Measurements from ENCODE around the gene PKNOX2. TPM values are rescaled to one million over a fixed set of nuclear protein-coding genes. Genes with fewer than 3 reads are reported as not detected.

The PKNOX2 gene
- total RNA-seq, 1 donor, result under 0.01 TPM

DNA sequence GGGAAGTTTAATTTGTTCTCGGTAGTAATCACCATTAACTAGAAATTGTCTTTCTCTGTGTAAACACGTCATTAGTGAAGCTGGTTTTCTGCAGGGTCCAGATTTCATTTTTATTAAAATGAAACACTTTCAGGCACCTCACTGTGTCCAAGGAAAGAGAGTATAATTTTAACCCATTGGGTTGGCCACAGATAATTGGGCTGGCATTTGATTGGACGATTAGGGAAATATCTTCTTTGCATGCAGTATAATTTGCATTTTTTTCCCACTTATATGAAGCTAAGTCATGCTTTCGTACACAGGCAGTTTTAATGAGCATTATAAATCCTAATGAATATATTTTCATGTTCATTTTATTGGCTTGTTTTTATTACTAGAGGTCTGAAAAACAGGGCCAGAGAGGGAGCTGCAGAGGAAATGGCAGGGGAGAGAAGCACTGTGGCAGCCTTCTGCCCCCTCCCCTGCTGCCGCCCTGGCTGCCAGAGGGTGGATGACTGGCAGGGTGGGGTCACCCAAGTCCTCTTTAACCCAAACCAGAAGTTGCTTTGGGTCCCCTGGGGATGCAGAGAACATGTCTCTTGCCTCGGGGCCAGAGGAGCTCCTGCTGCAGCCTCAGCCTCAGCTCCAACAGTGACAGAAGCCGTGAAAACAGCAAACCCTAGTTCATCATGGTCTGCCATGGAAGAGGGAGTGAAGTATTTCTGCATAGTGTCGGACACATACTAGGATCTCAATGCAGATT is 93.9 kb downstream of the PKNOX2 start:
- H3K4me3 ChIP-seq (ENCODE audit: insufficient read depth, low read length), result no peak overlapping the region
- no peak overlapping the region for H2AFZ ChIP-seq (ENCODE audit: low read length)
- peak; percentile 82 for DNase-seq (ENCODE audit: insufficient read length, low spot score, missing footprints)
- no peaks in the 10 kb centered on the region for H3K9me3 ChIP-seq (ENCODE audit: low read depth, low read length)
- H3K27ac ChIP-seq (ENCODE audit: low read depth, low read length), result no peak overlapping the region
- H3K4me2 ChIP-seq (ENCODE audit: insufficient read depth, low read length), result no peak overlapping the region
- H3K27me3 ChIP-seq (ENCODE audit: insufficient read depth, low read length), result peaks cover 5% of the 10 kb centered on the region
- H3K36me3 ChIP-seq (ENCODE audit: insufficient read depth, low read length), result no peaks in the 10 kb centered on the region
- TF ChIP-seq, protein P1, sequence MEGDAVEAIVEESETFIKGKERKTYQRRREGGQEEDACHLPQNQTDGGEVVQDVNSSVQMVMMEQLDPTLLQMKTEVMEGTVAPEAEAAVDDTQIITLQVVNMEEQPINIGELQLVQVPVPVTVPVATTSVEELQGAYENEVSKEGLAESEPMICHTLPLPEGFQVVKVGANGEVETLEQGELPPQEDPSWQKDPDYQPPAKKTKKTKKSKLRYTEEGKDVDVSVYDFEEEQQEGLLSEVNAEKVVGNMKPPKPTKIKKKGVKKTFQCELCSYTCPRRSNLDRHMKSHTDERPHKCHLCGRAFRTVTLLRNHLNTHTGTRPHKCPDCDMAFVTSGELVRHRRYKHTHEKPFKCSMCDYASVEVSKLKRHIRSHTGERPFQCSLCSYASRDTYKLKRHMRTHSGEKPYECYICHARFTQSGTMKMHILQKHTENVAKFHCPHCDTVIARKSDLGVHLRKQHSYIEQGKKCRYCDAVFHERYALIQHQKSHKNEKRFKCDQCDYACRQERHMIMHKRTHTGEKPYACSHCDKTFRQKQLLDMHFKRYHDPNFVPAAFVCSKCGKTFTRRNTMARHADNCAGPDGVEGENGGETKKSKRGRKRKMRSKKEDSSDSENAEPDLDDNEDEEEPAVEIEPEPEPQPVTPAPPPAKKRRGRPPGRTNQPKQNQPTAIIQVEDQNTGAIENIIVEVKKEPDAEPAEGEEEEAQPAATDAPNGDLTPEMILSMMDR (IDR thresholded peaks at IDR 0.05; ENCODE audit: extremely low read depth, low read depth, low read length), result no peak
- H4K20me1 ChIP-seq (ENCODE audit: insufficient read depth, low read length), result no peaks in the 10 kb centered on the region
- H3K4me1 ChIP-seq (ENCODE audit: insufficient read depth, low read length), result peaks cover 6% of the 10 kb centered on the region
- H3K79me2 ChIP-seq (ENCODE audit: insufficient read depth, low read length), result no peaks in the 10 kb centered on the region

DNA sequence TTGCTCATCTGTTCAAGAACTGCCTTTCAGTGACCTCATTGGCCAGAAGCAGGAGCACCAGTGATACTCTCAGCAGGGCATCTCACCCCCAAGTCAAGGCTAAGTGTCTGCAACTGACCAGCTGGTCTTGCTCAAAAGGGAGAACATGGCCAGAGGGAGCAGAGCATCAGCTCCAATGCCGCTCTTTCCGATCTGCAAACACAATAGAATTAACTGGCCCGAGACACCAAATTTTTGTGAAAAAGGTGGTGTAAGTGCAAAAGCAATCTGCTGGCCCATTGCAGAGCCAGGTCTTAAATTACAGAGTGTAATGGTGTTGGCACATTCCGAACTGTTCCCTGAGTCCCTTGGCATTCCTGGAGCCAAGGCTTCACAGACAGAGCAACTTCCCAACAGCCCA is 97.0 kb downstream of the PKNOX2 start:
- H3K27me3 ChIP-seq (ENCODE audit: insufficient read depth, low read length), result peaks cover 5% of the 10 kb centered on the region
- no peak overlapping the region for H2AFZ ChIP-seq (ENCODE audit: low read length)
- H3K4me1 ChIP-seq (ENCODE audit: insufficient read depth, low read length), result peaks cover 11% of the 10 kb centered on the region
- TF ChIP-seq, protein P1 (IDR thresholded peaks at IDR 0.05; ENCODE audit: extremely low read depth, low read depth, low read length), result no peak
- H3K79me2 ChIP-seq (ENCODE audit: insufficient read depth, low read length), result no peaks in the 10 kb centered on the region
- H3K27ac ChIP-seq (ENCODE audit: low read depth, low read length), result no peak overlapping the region
- H3K4me3 ChIP-seq (ENCODE audit: insufficient read depth, low read length), result no peak overlapping the region
- no peak for DNase-seq (ENCODE audit: insufficient read length, low spot score, missing footprints)
- no peaks in the 10 kb centered on the region for H3K9me3 ChIP-seq (ENCODE audit: low read depth, low read length)
- H3K36me3 ChIP-seq (ENCODE audit: insufficient read depth, low read length), result no peaks in the 10 kb centered on the region
- H3K4me2 ChIP-seq (ENCODE audit: insufficient read depth, low read length), result no peak overlapping the region
- no peaks in the 10 kb centered on the region for H4K20me1 ChIP-seq (ENCODE audit: insufficient read depth, low read length)

DNA sequence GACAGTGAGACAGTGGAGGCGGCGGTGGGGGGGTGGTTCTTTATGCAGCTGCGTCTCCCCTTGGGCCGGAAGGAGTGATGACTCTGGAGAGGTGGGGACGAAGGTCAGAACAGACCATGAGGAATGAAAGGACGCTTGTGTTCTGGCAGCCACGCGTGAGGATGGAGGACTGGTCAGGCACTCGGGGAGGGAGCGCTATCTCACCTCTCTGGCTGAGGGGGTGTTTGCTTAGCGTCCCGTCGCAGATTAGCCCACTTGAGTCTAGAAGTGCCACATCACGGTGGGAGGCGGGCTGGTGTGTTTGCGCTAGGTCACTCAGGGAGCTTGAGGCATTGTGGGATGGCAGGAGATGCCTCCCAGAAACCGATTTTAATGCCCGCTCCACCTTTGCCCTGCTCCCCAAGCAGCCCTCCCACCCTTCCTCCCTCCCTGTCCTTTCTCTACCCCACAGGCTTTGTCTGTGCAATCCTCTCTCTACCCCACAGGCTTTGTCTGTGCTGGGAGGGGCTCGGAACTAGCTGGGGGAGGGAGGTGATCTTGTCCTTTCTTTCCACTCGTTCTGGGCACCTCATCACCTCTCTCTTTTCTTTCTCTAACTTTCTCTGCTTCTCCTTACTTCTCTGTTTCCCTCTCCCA is 97.8 kb downstream of the PKNOX2 start:
- Histone ChIP-seq H3K4me2 (ENCODE audit: insufficient read depth, low read length) (no peak overlapping the region), H2AFZ (ENCODE audit: low read length) (no peak overlapping the region), H3K27me3 (ENCODE audit: insufficient read depth, low read length) (peaks cover 5% of the 10 kb centered on the region), H4K20me1 (ENCODE audit: insufficient read depth, low read length) (no peaks in the 10 kb centered on the region), H3K4me1 (ENCODE audit: insufficient read depth, low read length) (peaks cover 11% of the 10 kb centered on the region), H3K27ac (ENCODE audit: low read depth, low read length) (no peak overlapping the region), H3K4me3 (ENCODE audit: insufficient read depth, low read length) (no peak overlapping the region), H3K36me3 (ENCODE audit: insufficient read depth, low read length) (no peaks in the 10 kb centered on the region), H3K9me3 (ENCODE audit: low read depth, low read length) (no peaks in the 10 kb centered on the region), H3K79me2 (ENCODE audit: insufficient read depth, low read length) (no peaks in the 10 kb centered on the region)
- DNase-seq (ENCODE audit: insufficient read length, low spot score, missing footprints), result no peak
- TF ChIP-seq, protein P1 (IDR thresholded peaks at IDR 0.05; ENCODE audit: extremely low read depth, low read depth, low read length), result no peak

DNA sequence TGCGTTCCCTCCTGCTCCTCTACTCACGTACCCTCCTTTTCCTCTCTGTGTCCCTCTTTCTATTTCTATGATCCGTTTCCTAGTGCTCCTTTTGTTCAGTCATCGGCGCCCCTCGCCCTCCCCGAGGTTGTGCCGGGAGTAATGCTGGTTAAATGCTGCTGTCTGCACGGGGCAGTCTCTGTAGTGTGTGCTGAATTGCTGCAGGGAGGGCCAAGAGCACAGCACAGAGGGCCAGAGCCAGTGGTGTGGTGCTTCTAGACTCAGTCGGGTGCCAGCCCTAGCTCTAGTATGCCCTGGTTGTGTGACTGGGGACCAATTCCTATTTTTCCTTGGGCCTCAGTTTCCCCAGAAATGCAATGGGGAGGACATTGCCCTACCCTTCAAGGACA is 98.3 kb downstream of the PKNOX2 start:
- peak overlapping the region; percentile 53 for H3K27ac ChIP-seq (ENCODE audit: low read depth, low read length)
- peak overlapping the region; percentile 34 for H3K4me2 ChIP-seq (ENCODE audit: insufficient read depth, low read length)
- H3K27me3 ChIP-seq (ENCODE audit: insufficient read depth, low read length), result peaks cover 5% of the 10 kb centered on the region
- no peaks in the 10 kb centered on the region for H3K9me3 ChIP-seq (ENCODE audit: low read depth, low read length)
- no peaks in the 10 kb centered on the region for H4K20me1 ChIP-seq (ENCODE audit: insufficient read depth, low read length)
- H2AFZ ChIP-seq (ENCODE audit: low read length), result no peak overlapping the region
- H3K36me3 ChIP-seq (ENCODE audit: insufficient read depth, low read length), result no peaks in the 10 kb centered on the region
- no peak for DNase-seq (ENCODE audit: insufficient read length, low spot score, missing footprints)
- TF ChIP-seq, protein P1 (IDR thresholded peaks at IDR 0.05; ENCODE audit: extremely low read depth, low read depth, low read length), result no peak
- H3K4me3 ChIP-seq (ENCODE audit: insufficient read depth, low read length), result no peak overlapping the region
- no peaks in the 10 kb centered on the region for H3K79me2 ChIP-seq (ENCODE audit: insufficient read depth, low read length)
- peaks cover 11% of the 10 kb centered on the region for H3K4me1 ChIP-seq (ENCODE audit: insufficient read depth, low read length)

All from osteoblast (primary cell).